Measurements from ENCODE around the gene RXRB.

DNA sequence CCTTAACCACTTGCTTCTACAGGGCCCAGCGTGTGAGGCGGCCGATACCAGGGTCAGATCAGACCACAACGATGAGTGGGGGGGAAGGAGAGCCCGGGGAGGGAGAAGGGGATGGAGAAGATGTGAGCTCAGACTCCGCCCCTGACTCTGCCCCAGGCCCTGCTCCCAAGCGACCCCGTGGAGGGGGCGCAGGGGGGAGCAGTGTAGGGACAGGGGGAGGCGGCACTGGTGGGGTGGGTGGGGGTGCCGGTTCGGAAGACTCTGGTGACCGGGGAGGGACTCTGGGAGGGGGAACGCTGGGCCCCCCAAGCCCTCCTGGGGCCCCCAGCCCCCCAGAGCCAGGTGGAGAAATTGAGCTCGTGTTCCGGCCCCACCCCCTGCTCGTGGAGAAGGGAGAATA, 10.7 kb upstream of the RXRB start:
- TF ChIP-seq POLR2A (IDR thresholded peaks at IDR 0.05) (no peak), CTCF (IDR thresholded peaks at IDR 0.05) (no peak), EP300 (IDR thresholded peaks at IDR 0.05) (no peak), POLR2AphosphoS5 (IDR thresholded peaks at IDR 0.05) (no peak)
